GM23338 (cell line): ENCODE results near the gene ZNF354C. TPM values are rescaled to one million over a fixed set of nuclear protein-coding genes. Genes with fewer than 3 reads are reported as not detected.

Source experiments
- ATAC-seq: fragments of 200-7000 bp; cut with Tn5 transposase; 3 replicates; pipeline ENCODE4 v1.9.1; 2020
- DNase-seq: peaks from one replicate; pipeline ENCODE4 v3.0.0-alpha.2; 2015; ENCODE audit warnings: low spot score
- H2AFZ ChIP-seq: fragments of 200-600 bp; sonication (generic); 2 replicates; pipeline ENCODE4 v1.8.0; 2016; ENCODE audit warnings: antibody characterized with exemption, mild to moderate bottlenecking, moderate library complexity
- H3F3A ChIP-seq: fragments of 200-600 bp; sonication (generic); replicated peaks from 2 replicates; pipeline ENCODE4 v1.8.0; 2017; ENCODE audit warnings: antibody characterized with exemption, mixed run types, low read depth
- H3K27ac ChIP-seq: fragments of 200-600 bp; sonication (generic); 2 replicates; pipeline ENCODE4 v1.6.1; 2016; ENCODE audit warnings: low read depth
- H3K27me3 ChIP-seq: fragments of 200-600 bp; sonication (generic); 2 replicates; pipeline ENCODE4 v1.8.0; 2016; ENCODE audit warnings: mild to moderate bottlenecking, mixed run types, moderate library complexity; ENCODE audit not compliant: insufficient read depth
- H3K36me3 ChIP-seq: fragments of 200-600 bp; sonication (generic); 2 replicates; pipeline ENCODE4 v1.8.0; 2016; ENCODE audit warnings: mild to moderate bottlenecking; ENCODE audit not compliant: insufficient read depth
- H3K4me1 ChIP-seq: fragments of 200-600 bp; sonication (generic); 2 replicates; pipeline ENCODE4 v1.8.0; 2016; ENCODE audit warnings: mild to moderate bottlenecking, moderate library complexity; ENCODE audit not compliant: insufficient read depth
- H3K4me2 ChIP-seq: fragments of 200-600 bp; sonication (generic); 2 replicates; pipeline ENCODE4 v1.7.1; 2017; ENCODE audit warnings: mixed run types
- H3K4me3 ChIP-seq: fragments of 200-600 bp; sonication (generic); 2 replicates; pipeline ENCODE4 v1.6.1; 2016; ENCODE audit warnings: mixed run types
- H3K79me2 ChIP-seq: fragments of 200-600 bp; sonication (generic); replicated peaks from 2 replicates; pipeline ENCODE4 v1.8.0; 2017; ENCODE audit warnings: mild to moderate bottlenecking; ENCODE audit not compliant: insufficient read depth
- H3K9me2 ChIP-seq: fragments of 200-600 bp; sonication (generic); 2 replicates; pipeline ENCODE4 v1.8.0; 2017; ENCODE audit not compliant: insufficient read depth
- H4K20me1 ChIP-seq: fragments of 200-600 bp; sonication (generic); replicated peaks from 2 replicates; pipeline ENCODE4 v1.8.0; 2017; ENCODE audit warnings: mild to moderate bottlenecking; ENCODE audit not compliant: insufficient read depth
- H3K27ac Mint-ChIP-seq: 2 replicates; pipeline ENCODE4 v1.8.0; 2020; ENCODE audit warnings: inconsistent platforms, mild to moderate bottlenecking, moderate library complexity, mixed read lengths
- H3K27me3 Mint-ChIP-seq: 3 replicates; pipeline ENCODE4 v1.8.0; 2022; ENCODE audit warnings: low read depth, mild to moderate bottlenecking, moderate library complexity, mixed read lengths, inconsistent platforms; ENCODE audit not compliant: insufficient read depth, poor library complexity
- H3K36me3 Mint-ChIP-seq: 3 replicates; pipeline ENCODE4 v1.8.0; 2021; ENCODE audit warnings: low read depth, mild to moderate bottlenecking, inconsistent platforms, moderate library complexity, mixed read lengths
- H3K4me1 Mint-ChIP-seq: 3 replicates; pipeline ENCODE4 v1.8.0; 2020; ENCODE audit warnings: mild to moderate bottlenecking, inconsistent platforms, mixed read lengths
- H3K4me3 Mint-ChIP-seq: 3 replicates; pipeline ENCODE4 v1.8.0; 2021; ENCODE audit warnings: moderate library complexity, mild to moderate bottlenecking, inconsistent platforms, mixed read lengths
- H3K9me3 Mint-ChIP-seq: 3 replicates; pipeline ENCODE4 v1.8.0; 2020; ENCODE audit warnings: moderate library complexity, mild to moderate bottlenecking, inconsistent platforms, mixed read lengths
- CREB1 ChIP-seq: fragments of 250-450 bp; sonication (Bioruptor Pico); IDR thresholded peaks from 2 replicates; pipeline ENCODE4 v1.5.0; 2020; ENCODE audit warnings: low read depth, mild to moderate bottlenecking, moderate library complexity
- EZH2 ChIP-seq: fragments of 200-600 bp; sonication (generic); IDR thresholded peaks from one replicate; pipeline ENCODE4 v1.8.0; 2017; ENCODE audit warnings: antibody characterized with exemption, mild to moderate bottlenecking, low read depth; ENCODE audit not compliant: unreplicated experiment
- EZH2phosphoT487 ChIP-seq: fragments of 200-600 bp; sonication (generic); IDR thresholded peaks from one replicate; pipeline ENCODE4 v1.8.1; 2018; ENCODE audit warnings: antibody characterized with exemption; ENCODE audit not compliant: unreplicated experiment
- JUNB ChIP-seq: IDR thresholded peaks from one replicate; pipeline ENCODE4 v1.6.1; 2016; ENCODE audit warnings: antibody characterized with exemption; ENCODE audit not compliant: unreplicated experiment
- NANOG ChIP-seq: IDR thresholded peaks from 2 replicates; pipeline ENCODE4 v1.6.1; 2016; ENCODE audit warnings: antibody characterized with exemption, borderline replicate concordance
- POLR2AphosphoS5 ChIP-seq: IDR thresholded peaks from 2 replicates; pipeline ENCODE4 v1.6.1; 2016; ENCODE audit warnings: antibody characterized with exemption, low read depth
- STAT1 ChIP-seq: IDR thresholded peaks from one replicate; pipeline ENCODE4 v1.6.1; 2016; ENCODE audit warnings: antibody characterized with exemption; ENCODE audit not compliant: unreplicated experiment
- ZNF114 ChIP-seq: fragments of 250-450 bp; sonication (Bioruptor Pico); IDR thresholded peaks from 2 replicates; pipeline ENCODE4 v1.5.0; 2020; ENCODE audit warnings: mild to moderate bottlenecking, moderate library complexity
- ZNF331 ChIP-seq: fragments of 250-450 bp; sonication (Bioruptor Pico); IDR thresholded peaks from 2 replicates; pipeline ENCODE4 v1.5.0; 2020; ENCODE audit warnings: low read depth, mild to moderate bottlenecking, moderate library complexity
- polyA plus RNA-seq: library from polyadenylated mRNA; unstranded; fragments of >200 nt; fragmentation: Nextera tagmentation; extraction: Ambion mirVana; gene quantifications from 2 replicates; pipeline ENCODE4 v1.2.1, GENCODE V29; 2016
- total RNA-seq: library from RNA; depleted of rRNA; stranded (reverse); fragments of >200 nt; shearing (Covaris generic); gene quantifications from 2 replicates; pipeline ENCODE4 v1.2.3, GENCODE V29; 2014
- TF ChIP-seq, protein P1 (sequence below), 2 experiments: fragments of 200-600 bp in 1 of 2; sonication (generic) in 1 of 2; conservative IDR thresholded peaks; 2 replicates each; pipeline versions ENCODE4 v1.5.1 to v1.6.1; 2016 to 2017; ENCODE audit warnings: antibody characterized with exemption in 2 of 2, low read depth in 2 of 2, mild to moderate bottlenecking in 2 of 2, moderate library complexity in 1 of 2
- TF ChIP-seq, protein P2 (sequence below): IDR thresholded peaks from one replicate; pipeline ENCODE4 v1.6.1; 2018; ENCODE audit warnings: antibody characterized with exemption; ENCODE audit not compliant: unreplicated experiment
- TF ChIP-seq, protein P3 (sequence below): fragments of 250-450 bp; sonication (Bioruptor Pico); IDR thresholded peaks from 2 replicates; pipeline ENCODE4 v1.5.0; 2020; ENCODE audit warnings: mild to moderate bottlenecking, moderate library complexity
- TF ChIP-seq, protein P4 (sequence below): IDR thresholded peaks from 2 replicates; pipeline ENCODE4 v1.6.1; 2016; ENCODE audit warnings: antibody characterized with exemption

The ZNF354C gene
- total and polyA plus RNA-seq, 2 experiments from 2014 or later: 1.6 to 11.3 TPM

- Mint-ChIP-seq H3K27ac (no peak overlapping the region), H3K4me3 (no peak overlapping the region), H3K27me3 (peaks cover 7% of the 10 kb centered on the region), H3K9me3 (peaks cover 70% of the 10 kb centered on the region), H3K36me3 (peaks cover 21% of the 10 kb centered on the region), H3K4me1 (no peaks in the 10 kb centered on the region)
- Histone ChIP-seq H3K27me3 (no peaks in the 10 kb centered on the region), H2AFZ (no peak overlapping the region), H3K9me2 (no peaks in the 10 kb centered on the region), H3K4me1 (no peaks in the 10 kb centered on the region), H3K4me3 (no peak overlapping the region), H3K36me3 (no peaks in the 10 kb centered on the region), H3K27ac (no peak overlapping the region), H3F3A (no peaks in the 10 kb centered on the region), H4K20me1 (no peaks in the 10 kb centered on the region), H3K79me2 (no peaks in the 10 kb centered on the region), H3K4me2 (no peak overlapping the region)
- ATAC-seq: no peak
- no peak for DNase-seq
- TF ChIP-seq ZNF114 (CRISPR knock-in tag) (no peak), STAT1 (no peak), POLR2AphosphoS5 (no peak), ZNF331 (CRISPR knock-in tag) (no peak), EZH2phosphoT487 (no peak), EZH2 (no peak), CREB1 (CRISPR knock-in tag) (no peak), JUNB (no peak), NANOG (no peak)
- TF ChIP-seq, protein P1, sequence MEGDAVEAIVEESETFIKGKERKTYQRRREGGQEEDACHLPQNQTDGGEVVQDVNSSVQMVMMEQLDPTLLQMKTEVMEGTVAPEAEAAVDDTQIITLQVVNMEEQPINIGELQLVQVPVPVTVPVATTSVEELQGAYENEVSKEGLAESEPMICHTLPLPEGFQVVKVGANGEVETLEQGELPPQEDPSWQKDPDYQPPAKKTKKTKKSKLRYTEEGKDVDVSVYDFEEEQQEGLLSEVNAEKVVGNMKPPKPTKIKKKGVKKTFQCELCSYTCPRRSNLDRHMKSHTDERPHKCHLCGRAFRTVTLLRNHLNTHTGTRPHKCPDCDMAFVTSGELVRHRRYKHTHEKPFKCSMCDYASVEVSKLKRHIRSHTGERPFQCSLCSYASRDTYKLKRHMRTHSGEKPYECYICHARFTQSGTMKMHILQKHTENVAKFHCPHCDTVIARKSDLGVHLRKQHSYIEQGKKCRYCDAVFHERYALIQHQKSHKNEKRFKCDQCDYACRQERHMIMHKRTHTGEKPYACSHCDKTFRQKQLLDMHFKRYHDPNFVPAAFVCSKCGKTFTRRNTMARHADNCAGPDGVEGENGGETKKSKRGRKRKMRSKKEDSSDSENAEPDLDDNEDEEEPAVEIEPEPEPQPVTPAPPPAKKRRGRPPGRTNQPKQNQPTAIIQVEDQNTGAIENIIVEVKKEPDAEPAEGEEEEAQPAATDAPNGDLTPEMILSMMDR (conservative IDR thresholded peaks at IDR 0.05; ENCODE audit: low read depth in 2 of 2): no peak
- TF ChIP-seq, protein P2, sequence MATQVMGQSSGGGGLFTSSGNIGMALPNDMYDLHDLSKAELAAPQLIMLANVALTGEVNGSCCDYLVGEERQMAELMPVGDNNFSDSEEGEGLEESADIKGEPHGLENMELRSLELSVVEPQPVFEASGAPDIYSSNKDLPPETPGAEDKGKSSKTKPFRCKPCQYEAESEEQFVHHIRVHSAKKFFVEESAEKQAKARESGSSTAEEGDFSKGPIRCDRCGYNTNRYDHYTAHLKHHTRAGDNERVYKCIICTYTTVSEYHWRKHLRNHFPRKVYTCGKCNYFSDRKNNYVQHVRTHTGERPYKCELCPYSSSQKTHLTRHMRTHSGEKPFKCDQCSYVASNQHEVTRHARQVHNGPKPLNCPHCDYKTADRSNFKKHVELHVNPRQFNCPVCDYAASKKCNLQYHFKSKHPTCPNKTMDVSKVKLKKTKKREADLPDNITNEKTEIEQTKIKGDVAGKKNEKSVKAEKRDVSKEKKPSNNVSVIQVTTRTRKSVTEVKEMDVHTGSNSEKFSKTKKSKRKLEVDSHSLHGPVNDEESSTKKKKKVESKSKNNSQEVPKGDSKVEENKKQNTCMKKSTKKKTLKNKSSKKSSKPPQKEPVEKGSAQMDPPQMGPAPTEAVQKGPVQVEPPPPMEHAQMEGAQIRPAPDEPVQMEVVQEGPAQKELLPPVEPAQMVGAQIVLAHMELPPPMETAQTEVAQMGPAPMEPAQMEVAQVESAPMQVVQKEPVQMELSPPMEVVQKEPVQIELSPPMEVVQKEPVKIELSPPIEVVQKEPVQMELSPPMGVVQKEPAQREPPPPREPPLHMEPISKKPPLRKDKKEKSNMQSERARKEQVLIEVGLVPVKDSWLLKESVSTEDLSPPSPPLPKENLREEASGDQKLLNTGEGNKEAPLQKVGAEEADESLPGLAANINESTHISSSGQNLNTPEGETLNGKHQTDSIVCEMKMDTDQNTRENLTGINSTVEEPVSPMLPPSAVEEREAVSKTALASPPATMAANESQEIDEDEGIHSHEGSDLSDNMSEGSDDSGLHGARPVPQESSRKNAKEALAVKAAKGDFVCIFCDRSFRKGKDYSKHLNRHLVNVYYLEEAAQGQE: no peak
- TF ChIP-seq, protein P3, sequence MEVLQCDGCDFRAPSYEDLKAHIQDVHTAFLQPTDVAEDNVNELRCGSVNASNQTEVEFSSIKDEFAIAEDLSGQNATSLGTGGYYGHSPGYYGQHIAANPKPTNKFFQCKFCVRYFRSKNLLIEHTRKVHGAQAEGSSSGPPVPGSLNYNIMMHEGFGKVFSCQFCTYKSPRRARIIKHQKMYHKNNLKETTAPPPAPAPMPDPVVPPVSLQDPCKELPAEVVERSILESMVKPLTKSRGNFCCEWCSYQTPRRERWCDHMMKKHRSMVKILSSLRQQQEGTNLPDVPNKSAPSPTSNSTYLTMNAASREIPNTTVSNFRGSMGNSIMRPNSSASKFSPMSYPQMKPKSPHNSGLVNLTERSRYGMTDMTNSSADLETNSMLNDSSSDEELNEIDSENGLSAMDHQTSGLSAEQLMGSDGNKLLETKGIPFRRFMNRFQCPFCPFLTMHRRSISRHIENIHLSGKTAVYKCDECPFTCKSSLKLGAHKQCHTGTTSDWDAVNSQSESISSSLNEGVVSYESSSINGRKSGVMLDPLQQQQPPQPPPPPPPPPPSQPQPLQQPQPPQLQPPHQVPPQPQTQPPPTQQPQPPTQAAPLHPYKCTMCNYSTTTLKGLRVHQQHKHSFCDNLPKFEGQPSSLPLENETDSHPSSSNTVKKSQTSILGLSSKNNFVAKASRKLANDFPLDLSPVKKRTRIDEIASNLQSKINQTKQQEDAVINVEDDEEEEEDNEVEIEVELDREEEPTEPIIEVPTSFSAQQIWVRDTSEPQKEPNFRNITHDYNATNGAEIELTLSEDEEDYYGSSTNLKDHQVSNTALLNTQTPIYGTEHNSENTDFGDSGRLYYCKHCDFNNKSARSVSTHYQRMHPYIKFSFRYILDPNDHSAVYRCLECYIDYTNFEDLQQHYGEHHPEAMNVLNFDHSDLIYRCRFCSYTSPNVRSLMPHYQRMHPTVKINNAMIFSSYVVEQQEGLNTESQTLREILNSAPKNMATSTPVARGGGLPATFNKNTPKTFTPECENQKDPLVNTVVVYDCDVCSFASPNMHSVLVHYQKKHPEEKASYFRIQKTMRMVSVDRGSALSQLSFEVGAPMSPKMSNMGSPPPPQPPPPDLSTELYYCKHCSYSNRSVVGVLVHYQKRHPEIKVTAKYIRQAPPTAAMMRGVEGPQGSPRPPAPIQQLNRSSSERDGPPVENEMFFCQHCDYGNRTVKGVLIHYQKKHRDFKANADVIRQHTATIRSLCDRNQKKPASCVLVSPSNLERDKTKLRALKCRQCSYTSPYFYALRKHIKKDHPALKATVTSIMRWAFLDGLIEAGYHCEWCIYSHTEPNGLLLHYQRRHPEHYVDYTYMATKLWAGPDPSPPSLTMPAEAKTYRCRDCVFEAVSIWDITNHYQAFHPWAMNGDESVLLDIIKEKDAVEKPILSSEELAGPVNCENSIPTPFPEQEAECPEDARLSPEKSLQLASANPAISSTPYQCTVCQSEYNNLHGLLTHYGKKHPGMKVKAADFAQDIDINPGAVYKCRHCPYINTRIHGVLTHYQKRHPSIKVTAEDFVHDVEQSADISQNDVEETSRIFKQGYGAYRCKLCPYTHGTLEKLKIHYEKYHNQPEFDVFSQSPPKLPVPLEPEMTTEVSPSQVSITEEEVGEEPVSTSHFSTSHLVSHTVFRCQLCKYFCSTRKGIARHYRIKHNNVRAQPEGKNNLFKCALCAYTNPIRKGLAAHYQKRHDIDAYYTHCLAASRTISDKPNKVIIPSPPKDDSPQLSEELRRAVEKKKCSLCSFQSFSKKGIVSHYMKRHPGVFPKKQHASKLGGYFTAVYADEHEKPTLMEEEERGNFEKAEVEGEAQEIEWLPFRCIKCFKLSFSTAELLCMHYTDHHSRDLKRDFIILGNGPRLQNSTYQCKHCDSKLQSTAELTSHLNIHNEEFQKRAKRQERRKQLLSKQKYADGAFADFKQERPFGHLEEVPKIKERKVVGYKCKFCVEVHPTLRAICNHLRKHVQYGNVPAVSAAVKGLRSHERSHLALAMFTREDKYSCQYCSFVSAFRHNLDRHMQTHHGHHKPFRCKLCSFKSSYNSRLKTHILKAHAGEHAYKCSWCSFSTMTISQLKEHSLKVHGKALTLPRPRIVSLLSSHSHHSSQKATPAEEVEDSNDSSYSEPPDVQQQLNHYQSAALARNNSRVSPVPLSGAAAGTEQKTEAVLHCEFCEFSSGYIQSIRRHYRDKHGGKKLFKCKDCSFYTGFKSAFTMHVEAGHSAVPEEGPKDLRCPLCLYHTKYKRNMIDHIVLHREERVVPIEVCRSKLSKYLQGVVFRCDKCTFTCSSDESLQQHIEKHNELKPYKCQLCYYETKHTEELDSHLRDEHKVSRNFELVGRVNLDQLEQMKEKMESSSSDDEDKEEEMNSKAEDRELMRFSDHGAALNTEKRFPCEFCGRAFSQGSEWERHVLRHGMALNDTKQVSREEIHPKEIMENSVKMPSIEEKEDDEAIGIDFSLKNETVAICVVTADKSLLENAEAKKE: no peak
- TF ChIP-seq, protein P4, sequence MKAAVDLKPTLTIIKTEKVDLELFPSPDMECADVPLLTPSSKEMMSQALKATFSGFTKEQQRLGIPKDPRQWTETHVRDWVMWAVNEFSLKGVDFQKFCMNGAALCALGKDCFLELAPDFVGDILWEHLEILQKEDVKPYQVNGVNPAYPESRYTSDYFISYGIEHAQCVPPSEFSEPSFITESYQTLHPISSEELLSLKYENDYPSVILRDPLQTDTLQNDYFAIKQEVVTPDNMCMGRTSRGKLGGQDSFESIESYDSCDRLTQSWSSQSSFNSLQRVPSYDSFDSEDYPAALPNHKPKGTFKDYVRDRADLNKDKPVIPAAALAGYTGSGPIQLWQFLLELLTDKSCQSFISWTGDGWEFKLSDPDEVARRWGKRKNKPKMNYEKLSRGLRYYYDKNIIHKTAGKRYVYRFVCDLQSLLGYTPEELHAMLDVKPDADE: no peak
These were observed 69.5 kb downstream of the ZNF354C start for GRCh38 chr5:179129607-179130071.
